Measurements from ENCODE around the gene CWF19L2.
A peak's percentile ranks its signal among the peaks of the same experiment; 100 is the strongest.
"Not testable (repeated sequence)": the region's sequence is repeated elsewhere in the genome, so short reads cannot be mapped to it uniquely, and the experiment has no call there.

CWF19L2 gene

DNA sequence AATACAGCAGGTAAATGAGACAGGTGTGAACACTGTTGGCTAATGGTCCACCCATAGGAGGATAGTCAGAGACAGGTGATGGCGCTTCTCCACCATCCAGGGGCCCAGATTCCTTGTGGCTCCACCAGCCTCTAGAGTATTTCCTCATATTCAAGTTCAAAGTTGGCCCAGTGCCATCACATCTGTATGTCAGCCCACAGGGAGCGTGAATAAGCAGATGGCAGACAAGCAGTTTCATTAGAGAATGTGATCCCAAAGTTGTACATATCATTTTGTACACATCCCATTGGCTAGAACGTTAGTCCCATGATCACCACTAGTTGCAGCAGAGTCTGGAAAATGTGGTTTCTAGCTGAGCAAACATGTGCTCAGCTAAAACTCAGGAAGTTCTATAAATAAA, 11.0 kb upstream of the CWF19L2 start:
- TF ChIP-seq CTCF (conservative IDR thresholded peaks at IDR 0.05; ENCODE audit: control insufficient read depth, insufficient read depth, low read depth, low read length), result no peak
- no peak overlapping the region for H3K4me3 ChIP-seq (ENCODE audit: control insufficient read depth, low read depth, low read length)
- DNase-seq (ENCODE audit: low read depth), result peak; percentile 80

DNA sequence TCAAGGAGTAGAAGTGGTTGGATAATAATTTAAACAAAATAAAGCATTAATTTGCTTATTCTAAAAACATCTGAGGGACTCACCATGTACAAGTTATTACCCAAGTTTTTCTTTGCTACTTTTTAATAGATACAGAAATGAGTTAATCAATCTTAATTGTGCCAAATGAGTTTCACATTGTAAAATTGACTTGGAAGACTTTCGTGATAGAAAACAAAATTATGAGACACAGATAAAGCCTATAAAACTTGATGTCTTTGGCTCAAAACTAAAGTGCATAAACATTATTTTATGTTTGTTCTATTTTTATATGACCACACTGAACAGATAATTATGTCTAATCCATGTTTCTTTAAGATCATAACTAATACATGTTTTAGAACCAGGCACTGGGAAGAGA, 10.1 kb upstream of the CWF19L2 start:
- no peak overlapping the region for H3K4me3 ChIP-seq (ENCODE audit: control insufficient read depth, low read depth, low read length)
- no peak for DNase-seq (ENCODE audit: low read depth)
- no peak for TF ChIP-seq CTCF (conservative IDR thresholded peaks at IDR 0.05; ENCODE audit: control insufficient read depth, insufficient read depth, low read depth, low read length)

GRCh38 chr11:107466275-107466866, 8.7 kb upstream of the CWF19L2 start:
- DNase-seq (ENCODE audit: low read depth), result not testable (repeated sequence)

DNA sequence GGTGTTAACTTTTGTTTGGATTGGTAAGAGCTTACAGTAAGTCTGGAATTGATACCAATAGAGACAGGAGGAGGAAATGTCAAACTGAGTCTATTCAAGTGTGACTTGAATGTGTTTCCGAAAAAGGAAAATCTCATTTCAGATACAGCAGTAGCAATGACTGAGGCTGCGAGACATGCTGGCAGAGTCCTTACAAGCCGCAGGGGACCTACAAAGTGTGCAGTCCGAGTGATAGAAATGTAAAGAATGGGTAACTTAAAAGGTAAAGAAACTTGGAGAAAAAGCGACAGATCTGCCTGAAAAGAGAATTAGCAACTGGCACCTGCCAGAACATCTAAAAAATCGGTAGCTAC, 444 bp downstream of the CWF19L2 start:
- peak; percentile 3 for DNase-seq (ENCODE audit: low read depth)
- no peak for TF ChIP-seq CTCF (conservative IDR thresholded peaks at IDR 0.05; ENCODE audit: control insufficient read depth, insufficient read depth, low read depth, low read length)
- H3K4me3 ChIP-seq (ENCODE audit: control insufficient read depth, low read depth, low read length), result peak overlapping the region; percentile 95

More at GRCh38 chr11:107466275-107466866, 8.7 kb upstream of the CWF19L2 start:
- H3K4me3 ChIP-seq (ENCODE audit: control insufficient read depth, low read depth, low read length), result not testable (repeated sequence)

DNA sequence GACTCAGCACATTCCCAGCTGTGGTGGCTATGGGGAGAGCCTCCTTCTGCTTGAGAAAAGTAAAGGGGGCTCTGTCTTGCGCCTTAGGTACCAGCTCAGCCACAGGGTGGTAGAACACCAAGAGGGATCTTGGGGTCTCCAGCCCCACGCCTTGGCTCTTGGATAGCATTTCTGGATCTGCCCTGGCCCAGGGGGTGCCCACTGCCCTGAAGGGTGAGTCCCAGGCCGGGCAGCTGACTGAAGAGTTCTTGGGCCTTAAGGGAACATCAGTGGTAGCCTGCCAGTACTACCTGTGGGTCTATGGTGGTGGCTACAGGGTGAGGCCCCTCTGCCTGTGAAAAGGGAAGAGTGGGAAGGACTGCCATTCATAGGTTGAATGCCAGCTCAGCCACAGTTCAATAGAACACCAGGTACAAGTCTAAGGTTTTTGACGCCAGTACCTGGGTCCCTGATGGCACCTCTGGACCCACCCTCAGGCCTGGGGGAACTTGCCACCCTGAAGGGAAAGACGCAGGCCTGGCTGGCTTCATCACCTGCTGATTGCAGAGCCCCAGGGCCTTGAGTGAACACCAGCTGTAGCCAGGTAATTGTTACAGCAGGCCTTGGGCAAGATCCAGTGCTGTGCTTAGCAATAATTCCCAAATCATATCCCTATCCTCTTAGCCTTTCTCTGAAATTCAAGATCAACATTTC, 3.9 kb downstream of the CWF19L2 start:
- no peak for DNase-seq (ENCODE audit: low read depth)
- TF ChIP-seq CTCF (conservative IDR thresholded peaks at IDR 0.05; ENCODE audit: control insufficient read depth, insufficient read depth, low read depth, low read length), result no peak
- H3K4me3 ChIP-seq (ENCODE audit: control insufficient read depth, low read depth, low read length), result no peak overlapping the region

DNA sequence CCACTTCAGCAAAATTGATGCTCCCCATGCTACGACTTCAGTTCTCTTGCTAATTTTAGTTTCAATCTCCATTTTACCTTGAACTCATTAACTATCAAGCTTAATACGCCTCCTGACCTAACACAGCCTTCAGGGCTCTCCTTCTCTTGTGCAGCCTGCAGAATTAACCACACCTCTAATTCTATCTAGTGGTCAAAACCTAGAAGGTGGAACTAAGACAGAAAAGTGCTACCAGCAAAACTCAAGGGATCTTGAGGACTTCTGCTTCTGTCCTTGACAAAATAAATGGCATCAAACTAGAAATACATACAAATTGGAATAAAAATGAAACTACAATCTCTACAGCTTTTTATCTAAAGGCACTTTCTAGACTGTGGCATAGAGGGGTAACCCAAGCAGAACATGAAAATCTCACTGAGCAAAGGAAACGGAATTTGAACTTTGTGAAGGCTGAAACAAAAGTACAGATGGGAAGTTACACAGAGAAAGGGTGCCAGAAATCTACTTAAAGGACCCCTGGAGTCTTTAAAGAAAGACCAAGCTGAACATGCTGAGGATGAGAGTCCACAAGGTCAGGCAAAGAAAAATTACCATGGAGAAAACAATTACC, 10.7 kb downstream of the CWF19L2 start:
- no peak for TF ChIP-seq CTCF (conservative IDR thresholded peaks at IDR 0.05; ENCODE audit: control insufficient read depth, insufficient read depth, low read depth, low read length)
- no peak for DNase-seq (ENCODE audit: low read depth)
- H3K4me3 ChIP-seq (ENCODE audit: control insufficient read depth, low read depth, low read length), result no peak overlapping the region

DNA sequence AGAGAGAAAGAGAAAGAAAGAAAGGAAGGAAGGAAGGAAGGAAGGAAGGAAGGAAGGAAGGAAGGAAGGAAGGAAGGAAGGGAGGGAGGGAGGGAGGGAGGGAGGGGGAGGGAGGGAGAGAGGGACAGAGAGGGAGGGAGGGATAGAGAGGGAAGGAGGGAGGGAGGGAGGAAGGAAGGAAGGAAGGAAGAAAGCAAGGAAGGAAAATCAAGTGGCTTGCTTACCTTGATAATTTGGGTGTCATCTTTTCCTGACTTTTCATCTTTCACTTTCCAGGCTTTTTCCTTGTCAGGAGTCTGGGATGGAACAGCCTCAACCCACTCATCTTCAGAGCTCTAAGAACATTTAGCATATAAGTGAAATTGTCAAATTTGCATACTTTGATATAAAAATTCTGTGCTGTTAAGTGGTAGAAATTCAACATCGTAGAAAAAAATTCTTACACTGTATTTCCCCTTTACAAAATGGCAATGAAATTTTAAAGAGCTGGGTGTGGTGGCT, 14.9 kb downstream of the CWF19L2 start:
- TF ChIP-seq CTCF (conservative IDR thresholded peaks at IDR 0.05; ENCODE audit: control insufficient read depth, insufficient read depth, low read depth, low read length), result no peak
- no peak overlapping the region for H3K4me3 ChIP-seq (ENCODE audit: control insufficient read depth, low read depth, low read length)
- DNase-seq (ENCODE audit: low read depth), result no peak

All from fibroblast of mammary gland (primary cell).